ENCODE measurements around the gene ANKRD23.

Gene ANKRD23

DNA sequence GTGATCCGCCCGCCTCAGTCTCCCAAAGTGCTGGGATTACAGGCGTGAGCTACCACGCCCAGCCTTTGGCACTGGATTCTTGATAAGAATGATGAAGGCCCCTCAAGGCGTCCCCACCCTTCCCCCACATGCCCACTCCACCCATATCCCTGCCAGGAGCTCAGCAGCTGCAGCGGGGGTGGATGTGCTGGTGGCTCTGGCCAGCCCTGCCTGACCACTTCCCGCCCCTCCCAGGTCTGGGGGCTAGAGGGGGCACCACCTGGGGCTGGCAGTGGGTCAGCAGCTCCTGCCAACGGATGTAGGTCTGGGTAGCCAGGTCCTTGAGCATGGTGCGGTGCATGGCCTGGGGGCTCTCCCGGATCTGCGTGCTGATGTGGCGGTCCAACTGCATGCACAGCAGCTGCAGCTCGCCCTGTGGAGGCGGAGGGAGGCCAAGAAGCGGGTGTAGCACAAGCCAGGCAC lies 33.8 kb upstream of the ANKRD23 start:
- Histone ChIP-seq H3K4me1 (ENCODE audit: control insufficient read depth, insufficient read depth, low read length) (peaks cover 62% of the 10 kb centered on the region), H3K9me3 (ENCODE audit: control insufficient read depth, low read length) (no peaks in the 10 kb centered on the region), H3K4me3 (ENCODE audit: insufficient read depth, low read depth, low read length) (no peak overlapping the region), H3K36me3 (ENCODE audit: control insufficient read depth, insufficient read depth, low read length) (no peaks in the 10 kb centered on the region), H3K27ac (ENCODE audit: insufficient read depth, low read depth, low read length, poor library complexity, severe bottlenecking) (no peak overlapping the region), H3K27me3 (ENCODE audit: control insufficient read depth, insufficient read depth, low read length, poor library complexity, severe bottlenecking) (no peaks in the 10 kb centered on the region)
- 91% methylated on average over 15 of the region's 15 CpGs for WGBS, 2 experiments

DNA sequence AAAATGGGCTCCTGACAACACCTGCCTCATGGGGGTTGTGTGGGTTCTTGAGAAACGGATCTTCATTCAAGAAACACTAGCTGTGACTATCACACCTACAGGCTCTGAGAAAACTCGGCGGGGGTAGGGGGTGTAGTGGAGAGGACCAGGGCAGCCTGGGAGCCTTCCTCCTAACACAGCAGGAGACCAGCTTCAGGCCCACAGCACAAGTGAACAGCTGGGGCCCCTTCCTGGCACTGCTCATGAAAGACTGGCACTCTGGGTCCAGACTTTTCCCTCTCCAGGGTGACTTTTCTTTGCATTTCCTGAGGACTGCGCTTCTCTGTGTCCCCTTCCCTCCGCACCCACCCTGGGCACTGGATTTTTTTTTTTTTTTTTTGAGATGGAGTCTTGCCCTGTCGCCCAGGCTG lies 33.2 kb upstream of the ANKRD23 start:
- WGBS, 2 experiments: 75 to 83% methylated on average over 6 of the region's 6 CpGs
- H3K27ac ChIP-seq (ENCODE audit: insufficient read depth, low read depth, low read length, poor library complexity, severe bottlenecking): no peak overlapping the region
- no peak overlapping the region for H3K4me3 ChIP-seq (ENCODE audit: insufficient read depth, low read depth, low read length)
- no peaks in the 10 kb centered on the region for H3K27me3 ChIP-seq (ENCODE audit: control insufficient read depth, insufficient read depth, low read length, poor library complexity, severe bottlenecking)
- H3K4me1 ChIP-seq (ENCODE audit: control insufficient read depth, insufficient read depth, low read length): peaks cover 56% of the 10 kb centered on the region
- H3K36me3 ChIP-seq (ENCODE audit: control insufficient read depth, insufficient read depth, low read length): no peaks in the 10 kb centered on the region
- H3K9me3 ChIP-seq (ENCODE audit: control insufficient read depth, low read length): no peaks in the 10 kb centered on the region

DNA sequence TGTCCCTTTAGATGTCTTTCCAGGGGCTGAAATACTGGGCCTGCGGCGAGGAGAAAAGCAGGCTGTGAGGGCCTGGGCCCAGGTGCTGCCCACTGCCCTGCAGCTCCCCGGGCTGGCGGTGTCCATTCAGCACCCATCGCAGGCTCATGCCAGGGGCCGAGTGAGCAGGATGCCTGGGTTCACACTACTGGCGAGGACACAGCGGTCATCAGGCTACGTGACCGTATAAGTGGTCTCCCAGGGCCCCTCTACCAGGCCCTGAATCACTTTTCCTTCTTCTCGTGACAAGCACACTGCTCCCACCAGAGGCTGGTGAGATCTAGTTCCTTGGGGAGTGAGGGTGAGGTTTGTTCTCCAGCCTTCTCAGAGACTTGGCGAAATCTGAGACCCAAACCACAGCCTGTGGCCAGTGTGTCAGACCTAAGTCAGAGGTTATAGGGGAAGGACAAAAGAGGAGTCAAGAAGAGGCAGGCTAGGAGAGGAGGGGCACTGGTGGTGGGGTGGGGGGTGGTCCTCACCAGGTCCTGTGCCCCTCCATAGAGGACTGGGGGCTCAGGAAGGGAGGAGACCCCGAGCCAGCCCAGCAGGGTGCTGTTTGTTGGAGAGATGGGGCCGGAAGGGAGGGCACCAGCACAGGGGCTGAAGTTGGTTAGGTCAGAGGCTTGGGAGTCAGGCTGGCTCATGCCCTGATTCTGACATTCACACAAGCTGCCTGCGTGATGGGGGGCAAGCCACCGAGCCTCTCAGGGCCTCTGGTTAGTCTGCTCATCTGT lies 32.6 kb upstream of the ANKRD23 start:
- Histone ChIP-seq H3K36me3 (ENCODE audit: control insufficient read depth, insufficient read depth, low read length) (no peaks in the 10 kb centered on the region), H3K9me3 (ENCODE audit: control insufficient read depth, low read length) (no peaks in the 10 kb centered on the region), H3K4me1 (ENCODE audit: control insufficient read depth, insufficient read depth, low read length) (peaks cover 50% of the 10 kb centered on the region), H3K27me3 (ENCODE audit: control insufficient read depth, insufficient read depth, low read length, poor library complexity, severe bottlenecking) (no peaks in the 10 kb centered on the region), H3K27ac (ENCODE audit: insufficient read depth, low read depth, low read length, poor library complexity, severe bottlenecking) (peak overlapping the region; percentile 64), H3K4me3 (ENCODE audit: insufficient read depth, low read depth, low read length) (no peak overlapping the region)
- 80 to 83% methylated on average over 16 of the region's 16 CpGs for WGBS, 2 experiments

DNA sequence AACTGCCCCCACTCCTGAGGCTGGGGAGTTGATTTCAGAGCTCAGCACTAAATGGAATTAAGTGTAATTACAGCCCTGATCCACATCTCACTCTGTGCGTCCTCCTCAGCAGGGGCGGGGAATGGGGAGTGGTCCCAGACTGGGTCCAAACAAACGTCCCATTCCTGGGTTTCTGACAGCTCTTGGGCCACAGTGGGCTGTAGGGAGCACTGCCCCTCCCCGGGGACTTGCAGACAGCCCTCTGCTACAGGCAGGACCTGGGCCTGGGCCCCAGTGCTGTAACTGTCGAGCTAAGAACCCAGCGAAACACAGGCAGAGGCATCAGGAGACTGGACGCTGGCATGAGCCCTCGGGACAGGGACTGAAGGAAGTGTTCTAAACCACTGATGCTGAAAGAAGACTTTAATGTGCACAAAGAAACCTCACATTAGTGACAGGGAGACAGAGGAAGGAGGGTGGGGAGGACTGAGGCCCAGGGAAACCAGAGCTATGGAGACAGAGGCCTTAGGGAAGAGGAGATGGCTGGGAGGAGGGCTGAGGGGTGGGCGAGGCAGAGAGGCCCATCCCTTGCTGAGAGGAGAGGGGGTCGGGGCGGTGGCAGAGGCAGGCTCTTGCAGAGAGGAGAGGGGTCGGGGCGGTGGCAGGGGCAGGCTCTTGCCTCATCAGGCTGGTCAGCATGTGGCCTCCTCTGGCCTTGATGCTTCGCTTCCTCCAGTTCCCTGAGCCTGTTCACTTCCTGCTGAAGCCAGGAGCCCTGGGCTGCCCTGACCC lies 31.9 kb upstream of the ANKRD23 start:
- Histone ChIP-seq H3K27ac (ENCODE audit: insufficient read depth, low read depth, low read length, poor library complexity, severe bottlenecking) (peak overlapping the region; percentile 64), H3K36me3 (ENCODE audit: control insufficient read depth, insufficient read depth, low read length) (no peaks in the 10 kb centered on the region), H3K27me3 (ENCODE audit: control insufficient read depth, insufficient read depth, low read length, poor library complexity, severe bottlenecking) (no peaks in the 10 kb centered on the region), H3K4me1 (ENCODE audit: control insufficient read depth, insufficient read depth, low read length) (peaks cover 46% of the 10 kb centered on the region), H3K4me3 (ENCODE audit: insufficient read depth, low read depth, low read length) (no peak overlapping the region), H3K9me3 (ENCODE audit: control insufficient read depth, low read length) (no peaks in the 10 kb centered on the region)
- 35 to 36% methylated on average over 14 of the region's 14 CpGs for WGBS, 2 experiments

DNA sequence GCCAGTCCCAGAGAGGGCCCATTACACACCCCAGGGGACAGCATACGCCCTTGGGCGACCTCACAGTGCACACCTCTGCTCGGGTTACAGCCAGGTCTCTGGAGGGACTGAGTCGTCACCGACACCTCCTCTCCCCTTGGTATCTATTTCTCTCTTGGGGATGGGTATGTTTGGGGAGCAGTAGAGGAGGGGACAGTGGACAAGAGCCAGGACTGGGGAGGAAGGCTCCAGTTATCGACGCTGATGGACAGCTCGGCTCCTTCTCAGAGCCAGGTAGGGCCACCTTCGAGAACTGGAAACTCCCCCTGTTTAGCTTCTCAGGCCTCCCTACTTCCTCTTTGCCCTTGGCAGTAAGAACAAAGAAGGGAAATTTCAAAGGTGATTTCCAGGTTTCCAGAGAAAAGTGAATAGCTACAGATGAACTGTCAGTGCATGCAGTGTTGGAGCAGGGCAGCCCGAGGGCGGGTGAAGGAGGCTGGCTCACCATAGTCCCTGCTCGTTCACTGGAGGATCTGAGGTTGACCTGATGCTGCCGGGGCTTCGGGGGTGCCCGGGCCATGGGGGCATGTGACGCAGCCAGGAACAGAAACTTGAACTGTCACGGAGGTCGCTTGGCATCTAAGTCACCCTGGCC lies 30.5 kb upstream of the ANKRD23 start:
- Histone ChIP-seq H3K27ac (ENCODE audit: insufficient read depth, low read depth, low read length, poor library complexity, severe bottlenecking) (no peak overlapping the region), H3K9me3 (ENCODE audit: control insufficient read depth, low read length) (no peaks in the 10 kb centered on the region), H3K4me3 (ENCODE audit: insufficient read depth, low read depth, low read length) (no peak overlapping the region), H3K27me3 (ENCODE audit: control insufficient read depth, insufficient read depth, low read length, poor library complexity, severe bottlenecking) (no peaks in the 10 kb centered on the region), H3K36me3 (ENCODE audit: control insufficient read depth, insufficient read depth, low read length) (no peaks in the 10 kb centered on the region), H3K4me1 (ENCODE audit: control insufficient read depth, insufficient read depth, low read length) (peaks cover 44% of the 10 kb centered on the region)
- WGBS, 2 experiments: 79 to 82% methylated on average over 18 of the region's 18 CpGs

DNA sequence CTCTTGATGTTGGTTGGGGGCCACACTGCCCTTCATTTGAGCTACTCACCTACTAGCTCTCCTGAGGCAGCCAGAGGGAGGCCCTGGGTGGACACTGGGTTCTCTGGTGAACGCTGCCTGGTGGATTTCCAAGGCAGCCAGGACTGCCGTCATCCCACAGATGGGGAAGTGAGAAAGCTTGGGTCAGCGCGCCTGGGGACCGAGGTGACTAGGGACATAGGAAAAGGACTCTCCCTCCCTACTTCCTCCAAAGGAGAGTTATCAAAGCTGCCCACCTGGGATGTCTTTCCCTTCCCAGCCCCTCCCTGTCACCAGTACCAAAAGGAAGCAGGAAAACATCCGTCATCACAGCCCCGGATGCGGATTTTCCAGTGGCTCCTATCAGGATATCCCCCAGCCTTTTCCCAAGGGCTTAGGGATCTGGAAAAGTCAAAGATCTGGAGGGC lies 29.9 kb upstream of the ANKRD23 start:
- Histone ChIP-seq H3K4me3 (ENCODE audit: insufficient read depth, low read depth, low read length) (no peak overlapping the region), H3K27ac (ENCODE audit: insufficient read depth, low read depth, low read length, poor library complexity, severe bottlenecking) (no peak overlapping the region), H3K9me3 (ENCODE audit: control insufficient read depth, low read length) (no peaks in the 10 kb centered on the region), H3K36me3 (ENCODE audit: control insufficient read depth, insufficient read depth, low read length) (no peaks in the 10 kb centered on the region), H3K27me3 (ENCODE audit: control insufficient read depth, insufficient read depth, low read length, poor library complexity, severe bottlenecking) (no peaks in the 10 kb centered on the region), H3K4me1 (ENCODE audit: control insufficient read depth, insufficient read depth, low read length) (peaks cover 44% of the 10 kb centered on the region)
- WGBS, 2 experiments: 69 to 74% methylated on average over 8 of the region's 8 CpGs

DNA sequence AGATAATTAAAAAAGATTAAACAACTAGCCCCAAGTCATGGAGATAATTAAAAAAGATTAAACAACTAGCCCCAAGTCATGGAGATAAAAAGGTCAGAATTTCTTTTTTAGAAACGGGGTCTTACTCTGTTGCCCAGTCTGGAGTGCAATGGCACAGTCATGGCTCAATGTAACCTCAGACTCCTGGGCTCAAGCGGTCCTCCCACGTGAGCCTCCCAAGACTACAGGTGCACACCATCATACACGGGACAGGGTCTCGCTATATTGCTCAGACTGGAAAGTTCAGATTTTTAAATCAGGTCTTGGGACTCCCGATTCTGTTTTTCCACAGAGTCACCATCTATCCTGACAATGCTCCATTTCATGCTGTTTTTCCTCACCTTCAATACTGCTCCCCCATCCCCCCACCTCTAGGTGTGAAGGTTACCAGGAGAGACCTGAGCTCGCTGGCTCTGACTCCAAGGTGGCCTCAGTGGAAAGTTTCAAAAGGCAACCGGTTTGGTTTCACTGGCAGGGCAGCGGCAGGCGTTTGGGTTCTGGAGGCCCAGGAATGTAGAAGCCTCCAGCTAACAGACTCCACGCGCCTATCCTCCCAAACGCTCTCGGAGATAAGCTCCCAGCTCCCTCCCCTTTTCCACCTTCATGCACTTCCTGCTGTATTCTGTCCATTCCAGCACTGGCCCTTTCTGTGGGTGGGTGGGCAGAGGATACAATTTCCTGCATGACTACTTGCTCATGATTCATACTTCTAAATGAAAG lies 28.9 kb upstream of the ANKRD23 start:
- no peaks in the 10 kb centered on the region for H3K36me3 ChIP-seq (ENCODE audit: control insufficient read depth, insufficient read depth, low read length)
- WGBS, 2 experiments: 76 to 78% methylated on average over 14 of the region's 14 CpGs
- peaks cover 40% of the 10 kb centered on the region for H3K4me1 ChIP-seq (ENCODE audit: control insufficient read depth, insufficient read depth, low read length)

DNA sequence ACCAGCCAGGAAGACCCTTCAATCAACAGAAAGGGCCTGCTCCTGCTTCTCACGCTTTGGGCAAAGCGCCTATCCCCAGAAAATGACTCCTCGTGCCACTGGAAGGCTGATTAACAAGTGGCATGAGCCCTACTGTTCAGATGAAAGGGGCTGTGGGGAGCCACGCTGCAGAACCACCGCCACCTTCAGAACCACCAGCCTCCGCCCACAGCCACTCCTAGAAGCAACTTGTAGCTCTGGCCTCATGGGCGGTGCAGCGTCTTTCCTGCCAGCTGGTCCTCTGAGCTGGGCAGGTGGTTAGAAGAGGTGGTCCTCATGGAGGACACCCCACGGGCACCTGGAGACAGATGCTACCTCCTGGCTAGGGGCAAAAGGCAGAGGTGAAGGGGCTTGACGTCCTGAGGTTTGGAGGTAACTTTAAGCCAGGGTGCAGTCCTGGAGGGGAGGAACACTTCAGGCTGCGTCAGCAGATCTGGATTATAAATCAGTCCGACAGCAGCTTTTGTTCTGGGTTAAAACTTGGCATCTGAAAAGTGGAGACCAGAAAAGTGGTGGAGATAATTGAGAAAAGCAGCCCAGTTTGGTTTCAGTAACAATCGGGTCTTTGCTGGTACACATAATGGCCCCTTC lies 26.9 kb upstream of the ANKRD23 start:
- H3K4me1 ChIP-seq (ENCODE audit: control insufficient read depth, insufficient read depth, low read length): peaks cover 33% of the 10 kb centered on the region
- peak overlapping the region; percentile 80 for H3K4me3 ChIP-seq (ENCODE audit: insufficient read depth, low read depth, low read length)
- no peaks in the 10 kb centered on the region for H3K9me3 ChIP-seq (ENCODE audit: control insufficient read depth, low read length)
- 34% methylated on average over 13 of the region's 13 CpGs for WGBS, 2 experiments
- H3K27ac ChIP-seq (ENCODE audit: insufficient read depth, low read depth, low read length, poor library complexity, severe bottlenecking): peak overlapping the region; percentile 39
- H3K27me3 ChIP-seq (ENCODE audit: control insufficient read depth, insufficient read depth, low read length, poor library complexity, severe bottlenecking): no peaks in the 10 kb centered on the region
- H3K36me3 ChIP-seq (ENCODE audit: control insufficient read depth, insufficient read depth, low read length): peaks cover 17% of the 10 kb centered on the region

More for the DNA sequence above, 28.9 kb upstream of the ANKRD23 start:
- Histone ChIP-seq H3K27me3 (ENCODE audit: control insufficient read depth, insufficient read depth, low read length, poor library complexity, severe bottlenecking) (no peaks in the 10 kb centered on the region), H3K9me3 (ENCODE audit: control insufficient read depth, low read length) (no peaks in the 10 kb centered on the region), H3K4me3 (ENCODE audit: insufficient read depth, low read depth, low read length) (no peak overlapping the region), H3K27ac (ENCODE audit: insufficient read depth, low read depth, low read length, poor library complexity, severe bottlenecking) (no peak overlapping the region)

DNA sequence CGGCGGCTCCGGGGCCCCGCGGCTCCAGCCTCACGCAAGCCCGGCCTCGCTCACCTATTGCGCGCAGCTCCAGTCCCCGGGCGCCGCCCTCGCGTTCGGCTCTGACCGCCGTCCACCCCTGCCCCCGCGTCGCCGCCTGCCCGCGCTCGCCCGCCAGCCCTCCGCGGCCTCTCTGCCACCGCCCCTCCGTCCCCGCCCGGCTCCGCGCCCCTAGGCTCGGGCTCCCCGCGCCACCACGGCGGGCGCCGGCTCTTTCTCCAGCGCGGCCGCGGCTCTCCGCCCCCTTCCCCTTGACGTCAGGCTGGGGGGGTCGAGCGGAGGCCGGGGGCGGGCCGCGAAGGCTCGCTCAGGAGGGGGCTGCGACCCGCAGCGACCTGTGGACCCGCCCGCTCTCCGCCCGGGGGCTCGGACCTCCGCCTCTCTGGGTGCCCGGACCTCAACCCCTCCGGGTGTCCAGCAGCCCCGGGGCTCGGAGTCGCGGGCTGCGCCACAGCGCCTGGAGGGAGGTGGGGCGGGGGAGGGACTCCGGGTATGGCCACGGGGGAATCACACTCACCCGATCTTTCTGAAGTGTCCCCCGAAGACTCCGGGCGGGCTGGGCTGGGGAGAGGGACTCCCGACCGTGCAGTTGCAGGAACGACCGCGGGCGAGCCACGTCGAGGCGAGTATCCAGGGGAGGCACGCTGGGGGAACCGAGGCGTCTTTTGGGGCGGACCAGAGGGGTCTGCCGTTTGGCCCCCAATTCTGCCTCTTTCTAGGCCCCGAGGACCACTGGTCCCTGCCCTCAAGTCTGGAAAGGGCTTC lies 26.2 kb upstream of the ANKRD23 start, which contains the start of gene SEMA4C:
Gene SEMA4C, minus strand, starts transcription at position 259 of the 804 bp plus-strand sequence. CDS start 2,194 bp downstream, outside the sequence.
- H3K4me1 ChIP-seq (ENCODE audit: control insufficient read depth, insufficient read depth, low read length): peaks cover 26% of the 10 kb centered on the region
- H3K27ac ChIP-seq (ENCODE audit: insufficient read depth, low read depth, low read length, poor library complexity, severe bottlenecking): peak within 1 kb of the TSS; percentile 96
- no peaks in the 10 kb centered on the region for H3K27me3 ChIP-seq (ENCODE audit: control insufficient read depth, insufficient read depth, low read length, poor library complexity, severe bottlenecking)
- peak within 1 kb of the TSS; percentile 80 for H3K4me3 ChIP-seq (ENCODE audit: insufficient read depth, low read depth, low read length)
- H3K9me3 ChIP-seq (ENCODE audit: control insufficient read depth, low read length): no peaks in the 10 kb centered on the region
- 1% methylated on average over 93 of the region's 93 CpGs for WGBS, 2 experiments
- H3K36me3 ChIP-seq (ENCODE audit: control insufficient read depth, insufficient read depth, low read length): peaks cover 24% of the 10 kb centered on the region
